Measurements from ENCODE around the gene ADSS2. TPM values are rescaled to one million over a fixed set of nuclear protein-coding genes. Genes with fewer than 3 reads are reported as not detected.
"Not testable (repeated sequence)": the region's sequence is repeated elsewhere in the genome, so short reads cannot be mapped to it uniquely, and the experiment has no call there.

ADSS2 gene
- total RNA-seq, 2 experiments from 2014 or later = 50.2 to 56.0 TPM

GRCh38 chr1:244384066-244384465 is 67.6 kb downstream of the ADSS2 start:
- no peak overlapping the region for H3K27ac Mint-ChIP-seq
- no peaks in the 10 kb centered on the region for H3K9me3 Mint-ChIP-seq
- DNase-seq (no peak), ATAC-seq (no peak)
- no peaks in the 10 kb centered on the region for H3K27me3 Mint-ChIP-seq
- no peaks in the 10 kb centered on the region for H3K4me1 Mint-ChIP-seq (ENCODE audit: low read depth)
- no peaks in the 10 kb centered on the region for H3K36me3 Mint-ChIP-seq (ENCODE audit: low read depth)
- TF ChIP-seq CTCF (IDR thresholded peaks at IDR 0.05) = no peak
- ChIA-PET POLR2A (no interaction called here), CTCF (no interaction called here)
- intact Hi-C loops (cut with micrococcal nuclease) = no loop called here
- no peak overlapping the region for H3K4me3 Mint-ChIP-seq

- POLR2A ChIA-PET = no interaction called here
- intact Hi-C loops (cut with micrococcal nuclease) = no loop called here
- no peak for ATAC-seq
- no peak for DNase-seq
- TF ChIP-seq CTCF (IDR thresholded peaks at IDR 0.05) = no peak
- no peak overlapping the region for H3K4me3 Mint-ChIP-seq
- no peaks in the 10 kb centered on the region for H3K27me3 Mint-ChIP-seq
- H3K9me3 Mint-ChIP-seq = no peaks in the 10 kb centered on the region
- H3K4me1 Mint-ChIP-seq (ENCODE audit: low read depth) = no peaks in the 10 kb centered on the region
- H3K36me3 Mint-ChIP-seq (ENCODE audit: low read depth) = no peaks in the 10 kb centered on the region
- no peak overlapping the region for H3K27ac Mint-ChIP-seq
- CTCF ChIA-PET = no interaction called here
These were observed 68.3 kb downstream of the ADSS2 start for GRCh38 chr1:244383278-244383884.

DNA sequence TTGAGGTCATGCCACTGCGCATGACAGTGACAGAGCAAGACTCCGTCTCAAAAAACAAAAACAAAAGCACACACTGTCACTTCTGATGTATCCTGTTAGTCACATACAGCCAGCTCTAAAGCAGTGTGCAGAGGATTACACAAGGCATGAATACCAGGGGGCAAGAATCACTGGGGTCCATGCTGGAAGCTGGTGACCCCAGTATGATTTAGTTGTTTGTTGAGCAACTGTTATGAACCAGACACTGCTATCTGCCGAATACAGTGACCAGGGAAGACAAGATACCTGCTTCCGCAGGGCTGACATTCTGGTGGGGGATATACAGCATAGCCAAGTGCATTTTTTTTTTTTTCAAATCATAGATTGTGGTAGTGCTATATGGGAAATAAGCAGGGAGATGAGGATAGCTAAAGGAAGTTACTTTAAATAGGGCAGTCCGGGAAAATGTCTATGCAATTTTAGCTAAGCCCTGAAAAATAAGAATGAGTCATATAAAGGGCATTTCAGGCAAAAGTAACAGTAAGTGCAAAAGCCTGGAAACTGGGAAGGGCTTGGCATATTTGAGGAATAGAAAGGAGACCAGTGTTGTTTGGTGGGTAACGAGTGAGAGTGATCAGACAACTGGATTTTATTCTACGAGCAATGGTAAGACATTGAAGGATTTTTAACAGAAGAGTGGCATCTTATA is 69.7 kb downstream of the ADSS2 start:
- H3K4me1 Mint-ChIP-seq (ENCODE audit: low read depth) = no peaks in the 10 kb centered on the region
- no peaks in the 10 kb centered on the region for H3K9me3 Mint-ChIP-seq
- no peak for TF ChIP-seq CTCF (IDR thresholded peaks at IDR 0.05)
- ChIA-PET POLR2A (interaction anchor here (0.9 kb wide), 1 partner anchor 13 kb away, joined by 3 read pairs; no protein-coding TSS in a partner anchor), CTCF (no interaction called here)
- ATAC-seq (no peak), DNase-seq (no peak)
- H3K27ac Mint-ChIP-seq = no peak overlapping the region
- H3K27me3 Mint-ChIP-seq = no peaks in the 10 kb centered on the region
- H3K4me3 Mint-ChIP-seq = no peak overlapping the region
- no peaks in the 10 kb centered on the region for H3K36me3 Mint-ChIP-seq (ENCODE audit: low read depth)
- intact Hi-C loops (cut with micrococcal nuclease) = no loop called here

- intact Hi-C loops (cut with micrococcal nuclease) = no loop called here
- no peak overlapping the region for H3K4me3 Mint-ChIP-seq
- no peak for DNase-seq
- H3K27me3 Mint-ChIP-seq = no peaks in the 10 kb centered on the region
- POLR2A ChIA-PET = no interaction called here
- CTCF ChIA-PET = no interaction called here
- ATAC-seq = no peak
- TF ChIP-seq CTCF (IDR thresholded peaks at IDR 0.05) = no peak
- no peak overlapping the region for H3K27ac Mint-ChIP-seq
- no peaks in the 10 kb centered on the region for H3K9me3 Mint-ChIP-seq
- no peaks in the 10 kb centered on the region for H3K36me3 Mint-ChIP-seq (ENCODE audit: low read depth)
- H3K4me1 Mint-ChIP-seq (ENCODE audit: low read depth) = no peaks in the 10 kb centered on the region
These were observed 75.6 kb downstream of the ADSS2 start for GRCh38 chr1:244376126-244376525.

- ChIA-PET POLR2A (no interaction called here), CTCF (no interaction called here)
- H3K4me1 Mint-ChIP-seq (ENCODE audit: low read depth) = no peaks in the 10 kb centered on the region
- H3K9me3 Mint-ChIP-seq = no peaks in the 10 kb centered on the region
- H3K36me3 Mint-ChIP-seq (ENCODE audit: low read depth) = no peaks in the 10 kb centered on the region
- DNase-seq (no peak), ATAC-seq (no peak)
- H3K4me3 Mint-ChIP-seq = no peak overlapping the region
- no peak for TF ChIP-seq CTCF (IDR thresholded peaks at IDR 0.05)
- no peak overlapping the region for H3K27ac Mint-ChIP-seq
- intact Hi-C loops (cut with micrococcal nuclease) = no loop called here
- no peaks in the 10 kb centered on the region for H3K27me3 Mint-ChIP-seq
These were observed 76.7 kb downstream of the ADSS2 start for GRCh38 chr1:244375051-244375450.

DNA sequence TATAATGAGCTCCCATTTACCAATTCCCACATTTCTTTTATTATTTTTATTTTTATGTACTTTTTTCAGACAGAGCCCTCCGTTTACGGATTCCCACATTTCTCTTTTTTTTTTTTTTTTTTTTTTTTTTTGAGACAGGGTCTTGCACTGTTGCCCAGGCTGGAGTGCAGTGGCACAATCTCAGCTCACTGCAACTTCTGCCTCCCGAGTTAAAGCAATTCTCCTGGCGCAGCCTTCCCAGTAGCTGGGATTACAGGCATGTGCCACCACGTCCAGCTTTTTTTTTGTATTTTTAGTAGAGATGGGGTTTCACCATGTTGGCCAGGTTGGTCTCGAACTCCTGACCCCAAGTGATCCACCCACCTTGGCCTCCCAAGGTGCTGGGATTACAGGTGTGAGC is 77.2 kb downstream of the ADSS2 start:
- ATAC-seq; H3K27me3 Mint-ChIP-seq; H3K9me3 Mint-ChIP-seq; H3K27ac Mint-ChIP-seq; H3K4me1 Mint-ChIP-seq (ENCODE audit: low read depth); POLR2A ChIA-PET; CTCF ChIA-PET; DNase-seq; H3K36me3 Mint-ChIP-seq (ENCODE audit: low read depth); intact Hi-C loops (cut with micrococcal nuclease); H3K4me3 Mint-ChIP-seq: not testable (repeated sequence)
